Coronary artery (tissue), 2 donors: ENCODE measurements around the gene CWH43.
"Not testable (repeated sequence)": the region's sequence is repeated elsewhere in the genome, so short reads cannot be mapped to it uniquely, and the experiment has no call there.

ENCODE experiments used
- DNase-seq: peaks from one replicate; pipeline ENCODE4 v3.0.0-alpha.2; 2017; ENCODE audit warnings: low spot score
- H3K27ac ChIP-seq, 2 donors: fragments of 200-600 bp; sonication (generic); one replicate each; pipeline ENCODE4 v1.5.1; 2016 to 2019
- H3K4me3 ChIP-seq: fragments of 200-600 bp; sonication (generic); 2 replicates; pipeline ENCODE4 v1.5.1; 2016; ENCODE audit warnings: mild to moderate bottlenecking, moderate library complexity
- TF ChIP-seq, protein P1 (sequence below): fragments of 200-600 bp; sonication (generic); IDR thresholded peaks from one replicate; pipeline ENCODE4 v1.5.1; 2019; ENCODE audit warnings: antibody characterized with exemption

The CWH43 gene

GRCh38 chr4:48974979-48975640 is 11.0 kb upstream of the CWH43 start:
- no peak for DNase-seq
- no peak overlapping the region for H3K27ac ChIP-seq
- H3K4me3 ChIP-seq = no peak overlapping the region
- TF ChIP-seq, protein P1, sequence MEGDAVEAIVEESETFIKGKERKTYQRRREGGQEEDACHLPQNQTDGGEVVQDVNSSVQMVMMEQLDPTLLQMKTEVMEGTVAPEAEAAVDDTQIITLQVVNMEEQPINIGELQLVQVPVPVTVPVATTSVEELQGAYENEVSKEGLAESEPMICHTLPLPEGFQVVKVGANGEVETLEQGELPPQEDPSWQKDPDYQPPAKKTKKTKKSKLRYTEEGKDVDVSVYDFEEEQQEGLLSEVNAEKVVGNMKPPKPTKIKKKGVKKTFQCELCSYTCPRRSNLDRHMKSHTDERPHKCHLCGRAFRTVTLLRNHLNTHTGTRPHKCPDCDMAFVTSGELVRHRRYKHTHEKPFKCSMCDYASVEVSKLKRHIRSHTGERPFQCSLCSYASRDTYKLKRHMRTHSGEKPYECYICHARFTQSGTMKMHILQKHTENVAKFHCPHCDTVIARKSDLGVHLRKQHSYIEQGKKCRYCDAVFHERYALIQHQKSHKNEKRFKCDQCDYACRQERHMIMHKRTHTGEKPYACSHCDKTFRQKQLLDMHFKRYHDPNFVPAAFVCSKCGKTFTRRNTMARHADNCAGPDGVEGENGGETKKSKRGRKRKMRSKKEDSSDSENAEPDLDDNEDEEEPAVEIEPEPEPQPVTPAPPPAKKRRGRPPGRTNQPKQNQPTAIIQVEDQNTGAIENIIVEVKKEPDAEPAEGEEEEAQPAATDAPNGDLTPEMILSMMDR = no peak

GRCh38 chr4:48976041-48976440 is 10.0 kb upstream of the CWH43 start:
- Histone ChIP-seq H3K27ac (no peak overlapping the region), H3K4me3 (no peak overlapping the region)
- DNase-seq = no peak
- TF ChIP-seq, protein P1 = no peak

DNA sequence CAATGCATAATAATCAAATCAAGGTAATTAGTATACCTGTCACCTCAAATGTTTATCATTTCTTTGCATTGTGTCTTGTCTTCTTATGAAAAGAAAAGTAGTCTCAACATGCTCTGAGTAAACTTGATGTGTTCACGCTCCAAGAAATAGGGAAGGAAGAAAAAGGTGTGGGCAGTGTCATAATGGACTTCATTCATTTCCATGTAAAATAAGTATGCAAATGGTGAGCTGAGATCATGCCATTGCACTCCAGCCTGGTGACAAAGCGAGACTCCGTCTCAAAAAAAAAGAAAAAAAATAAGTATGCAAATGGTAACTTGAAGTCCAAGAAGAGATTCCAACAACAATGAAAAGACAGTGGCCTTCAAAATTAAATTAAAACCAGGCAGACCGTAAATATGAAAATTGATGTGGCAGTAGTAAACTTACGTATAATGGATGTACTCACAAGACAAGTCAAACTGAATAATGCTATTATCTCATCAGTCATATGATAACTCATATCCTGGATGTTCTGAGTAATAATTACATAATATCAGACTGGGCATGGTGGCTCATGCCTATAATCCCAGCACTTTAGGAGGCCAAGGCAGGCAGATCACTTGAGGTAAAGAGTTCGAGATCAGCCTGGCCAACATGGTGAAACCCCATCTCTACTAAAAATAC is 6.0 kb upstream of the CWH43 start:
- DNase-seq = no peak
- no peak overlapping the region for H3K27ac ChIP-seq
- TF ChIP-seq, protein P1 = no peak
- H3K4me3 ChIP-seq = no peak overlapping the region

DNA sequence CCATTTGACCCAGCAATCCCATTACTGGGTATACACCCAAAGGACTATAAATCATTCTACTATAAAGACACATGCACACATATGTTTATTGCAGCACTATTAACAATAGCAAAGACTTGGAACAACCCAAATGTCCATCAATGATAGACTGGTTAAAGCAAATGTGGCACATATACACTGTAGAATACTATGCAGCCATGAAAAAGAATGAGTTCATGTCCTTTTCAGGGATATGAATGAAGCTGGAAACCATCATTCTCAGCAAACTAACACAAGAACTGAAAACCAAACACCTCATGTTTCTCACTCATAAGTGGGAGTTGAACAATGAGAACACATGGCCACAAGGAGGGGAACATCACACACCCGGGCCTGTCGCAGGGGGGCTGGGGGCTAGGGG is 2.1 kb upstream of the CWH43 start:
- not testable (repeated sequence) for H3K4me3 ChIP-seq, H3K27ac ChIP-seq, DNase-seq

- Histone ChIP-seq H3K27ac (no peak overlapping the region), H3K4me3 (peak overlapping the region; percentile 37)
- DNase-seq = no peak
- TF ChIP-seq, protein P1 = no peak
Observed at GRCh38 chr4:48985602-48985975, 486 bp upstream of the CWH43 start.

DNA sequence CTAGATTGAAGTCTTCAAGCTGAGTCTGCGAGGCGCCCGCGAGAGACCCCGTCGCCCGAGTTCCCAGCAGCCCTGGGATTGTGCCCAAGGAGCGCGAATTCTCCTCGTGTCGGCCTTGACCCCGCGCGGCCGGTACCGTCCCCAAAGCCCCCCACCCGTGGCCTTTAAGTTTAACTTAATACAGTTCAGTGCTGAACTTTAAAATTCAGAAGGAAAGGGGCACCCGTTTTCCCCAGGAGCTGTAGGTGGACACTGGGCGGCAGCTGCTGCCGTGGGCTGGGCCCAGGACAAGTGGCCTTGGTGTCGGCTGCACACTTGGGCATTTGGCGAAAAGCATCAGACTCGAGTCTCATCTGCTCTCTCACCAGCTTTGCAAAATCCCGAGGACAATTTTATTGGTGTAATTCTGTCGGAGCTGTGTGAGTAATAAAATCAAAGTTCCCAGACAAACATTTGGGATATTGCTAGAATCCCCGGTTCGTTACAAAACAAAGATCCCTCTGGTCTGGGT is 634 bp downstream of the CWH43 start:
- Histone ChIP-seq H3K27ac (no peak overlapping the region), H3K4me3 (no peak overlapping the region)
- TF ChIP-seq, protein P1 = no peak
- DNase-seq = no peak

- TF ChIP-seq, protein P1 = no peak
- no peak overlapping the region for H3K4me3 ChIP-seq
- no peak for DNase-seq
- H3K27ac ChIP-seq = no peak overlapping the region
Observed at GRCh38 chr4:48989461-48990203, 3.6 kb downstream of the CWH43 start.
